Ectodermal cell (in vitro differentiated cells): Measurements from ENCODE around the gene KRT6B.

ENCODE experiments used
- H3K27ac ChIP-seq: 2 replicates; pipeline ENCODE4 v1.7.0; 2013; ENCODE audit warnings: mild to moderate bottlenecking, low read depth, low read length; ENCODE audit not compliant: insufficient read depth, poor library complexity, severe bottlenecking
- H3K27me3 ChIP-seq: 2 replicates; pipeline ENCODE4 v1.7.0; 2013; ENCODE audit warnings: mild to moderate bottlenecking, low read length; ENCODE audit not compliant: insufficient read depth, control insufficient read depth, poor library complexity, severe bottlenecking
- H3K36me3 ChIP-seq: one replicate; pipeline ENCODE4 v1.7.0; 2013; ENCODE audit warnings: low read length; ENCODE audit not compliant: control insufficient read depth, insufficient read depth
- H3K4me1 ChIP-seq: one replicate; pipeline ENCODE4 v1.7.0; 2013; ENCODE audit warnings: low read length; ENCODE audit not compliant: control insufficient read depth, insufficient read depth
- H3K4me3 ChIP-seq: 2 replicates; pipeline ENCODE4 v1.7.0; 2013; ENCODE audit warnings: low read depth, low read length, control low read depth; ENCODE audit not compliant: insufficient read depth
- H3K9me3 ChIP-seq: 2 replicates; pipeline ENCODE4 v1.7.0; 2013; ENCODE audit warnings: mild to moderate bottlenecking, low read length, moderate library complexity; ENCODE audit not compliant: control insufficient read depth
- WGBS, 2 experiments: methylation state at CpG; one replicate each; pipeline ENCODE4 v1.1.7; 2013; ENCODE audit warnings: missing lambda C conversion rate in 2 of 2; 5-methylcytosine and 5-hydroxymethylcytosine counted together

KRT6B gene

GRCh38 chr12:52403561-52403960 lies 48.4 kb downstream of the KRT6B start:
- Histone ChIP-seq H3K27me3 (no peaks in the 10 kb centered on the region), H3K9me3 (no peaks in the 10 kb centered on the region), H3K27ac (no peak overlapping the region), H3K36me3 (no peaks in the 10 kb centered on the region), H3K4me1 (no peaks in the 10 kb centered on the region), H3K4me3 (no peak overlapping the region)
- WGBS, 2 experiments, result 94 to 95% methylated on average over 9 of the region's 9 CpGs

DNA sequence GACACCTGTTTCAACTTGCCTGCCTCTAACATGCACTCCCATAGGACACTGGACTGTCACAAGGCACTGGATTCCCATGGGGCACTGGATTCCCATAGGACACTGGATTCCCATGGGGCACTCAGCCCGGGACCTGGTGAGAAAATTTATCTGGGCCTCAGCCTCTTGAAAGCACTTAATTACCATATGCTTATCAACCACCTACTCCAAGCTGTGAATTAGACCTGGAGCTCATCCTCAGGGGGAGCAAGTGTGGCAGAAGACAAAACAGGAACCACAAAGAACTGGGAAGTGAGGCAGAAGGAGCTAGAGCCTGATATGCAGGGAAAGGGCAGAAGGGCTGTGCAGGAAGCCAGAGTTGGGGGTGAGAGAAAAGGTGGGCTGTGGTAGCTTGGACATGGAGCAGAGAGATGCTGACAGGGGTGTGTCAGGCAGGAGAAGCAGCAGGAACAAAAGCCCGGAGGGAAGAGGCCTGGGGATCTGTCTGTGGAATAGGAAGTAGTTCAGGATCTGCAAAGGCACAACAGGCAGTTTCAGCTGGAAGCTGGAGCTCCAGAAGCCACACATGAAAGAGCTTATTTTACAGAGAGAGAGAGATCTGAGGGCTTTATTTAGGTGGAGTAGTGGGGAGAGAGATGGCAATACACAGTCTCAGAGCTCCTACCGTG lies 48.9 kb downstream of the KRT6B start:
- no peak overlapping the region for H3K4me3 ChIP-seq
- no peaks in the 10 kb centered on the region for H3K36me3 ChIP-seq
- 62 to 74% methylated on average over 3 of the region's 3 CpGs for WGBS, 2 experiments
- no peaks in the 10 kb centered on the region for H3K27me3 ChIP-seq
- no peaks in the 10 kb centered on the region for H3K9me3 ChIP-seq
- no peak overlapping the region for H3K27ac ChIP-seq
- no peaks in the 10 kb centered on the region for H3K4me1 ChIP-seq

- Histone ChIP-seq H3K36me3 (no peaks in the 10 kb centered on the region), H3K4me3 (no peak overlapping the region), H3K4me1 (no peaks in the 10 kb centered on the region), H3K27ac (no peak overlapping the region), H3K9me3 (no peaks in the 10 kb centered on the region), H3K27me3 (no peaks in the 10 kb centered on the region)
- 76 to 94% methylated on average over 2 of the region's 2 CpGs for WGBS, 2 experiments
Measured at GRCh38 chr12:52402377-52402776, 49.6 kb downstream of the KRT6B start.

DNA sequence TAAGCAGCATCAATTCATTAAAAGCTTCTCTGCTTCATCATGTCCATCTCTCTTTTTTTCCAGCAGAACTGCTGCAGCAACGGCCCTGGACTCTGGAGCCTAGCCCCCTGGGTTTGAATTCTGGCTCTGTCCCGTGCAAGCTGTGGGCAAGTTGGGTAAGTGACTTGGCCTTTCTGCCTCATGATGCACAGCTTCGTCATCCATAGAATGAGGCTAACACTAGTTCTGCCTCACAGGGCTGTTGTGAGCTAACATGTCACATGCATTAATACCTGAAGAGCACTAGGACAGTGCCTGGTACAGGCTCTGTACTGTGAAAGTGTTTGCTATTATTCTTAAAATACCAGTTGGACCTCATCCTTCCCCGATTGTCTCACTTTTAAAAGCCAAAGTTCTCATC lies 50.0 kb downstream of the KRT6B start:
- Histone ChIP-seq H3K9me3 (no peaks in the 10 kb centered on the region), H3K4me3 (no peak overlapping the region), H3K27me3 (no peaks in the 10 kb centered on the region), H3K36me3 (no peaks in the 10 kb centered on the region), H3K27ac (no peak overlapping the region), H3K4me1 (no peaks in the 10 kb centered on the region)
- 91 to 93% methylated on average over 4 of the region's 4 CpGs for WGBS, 2 experiments

- Histone ChIP-seq H3K4me3 (no peak overlapping the region), H3K9me3 (no peaks in the 10 kb centered on the region), H3K27ac (no peak overlapping the region), H3K36me3 (no peaks in the 10 kb centered on the region), H3K4me1 (no peaks in the 10 kb centered on the region), H3K27me3 (no peaks in the 10 kb centered on the region)
- 90 to 92% methylated on average over 5 of the region's 5 CpGs for WGBS, 2 experiments
Measured at GRCh38 chr12:52401526-52401925, 50.4 kb downstream of the KRT6B start.

- 92 to 94% methylated on average over 9 of the region's 9 CpGs for WGBS, 2 experiments
- H3K9me3 ChIP-seq, result no peaks in the 10 kb centered on the region
- no peak overlapping the region for H3K4me3 ChIP-seq
- H3K4me1 ChIP-seq, result no peaks in the 10 kb centered on the region
- no peak overlapping the region for H3K27ac ChIP-seq
- no peaks in the 10 kb centered on the region for H3K36me3 ChIP-seq
- H3K27me3 ChIP-seq, result no peaks in the 10 kb centered on the region
Measured at GRCh38 chr12:52400906-52401305, 51.0 kb downstream of the KRT6B start.

DNA sequence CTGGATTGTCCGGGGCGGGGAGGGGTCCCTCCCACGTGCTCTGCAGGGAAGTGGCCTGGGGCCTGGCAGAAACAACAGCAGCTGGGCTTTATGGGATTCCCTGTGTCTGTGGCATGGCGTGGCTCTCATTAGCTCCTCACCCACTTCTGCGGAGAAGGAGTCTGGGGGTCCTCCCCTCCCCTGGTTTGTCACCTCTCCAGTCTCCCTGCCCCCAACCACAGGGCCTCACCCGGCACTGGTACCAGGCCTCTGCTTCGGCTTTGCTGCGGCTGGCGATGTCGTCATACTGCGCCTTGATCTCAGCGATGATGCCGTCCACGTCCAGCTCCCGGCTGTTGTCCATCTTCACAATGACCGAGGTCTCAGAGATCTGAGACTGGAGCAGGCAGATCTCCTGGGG lies 52.2 kb downstream of the KRT6B start:
- 93 to 94% methylated on average over 16 of the region's 16 CpGs for WGBS, 2 experiments
- Histone ChIP-seq H3K4me1 (no peaks in the 10 kb centered on the region), H3K4me3 (no peak overlapping the region), H3K27ac (no peak overlapping the region), H3K9me3 (no peaks in the 10 kb centered on the region), H3K27me3 (no peaks in the 10 kb centered on the region), H3K36me3 (no peaks in the 10 kb centered on the region)

- no peak overlapping the region for H3K27ac ChIP-seq
- no peaks in the 10 kb centered on the region for H3K27me3 ChIP-seq
- H3K9me3 ChIP-seq, result no peaks in the 10 kb centered on the region
- H3K4me3 ChIP-seq, result no peak overlapping the region
- H3K4me1 ChIP-seq, result no peaks in the 10 kb centered on the region
- 94 to 97% methylated on average over 1 of the region's 1 CpG for WGBS, 2 experiments
- H3K36me3 ChIP-seq, result no peaks in the 10 kb centered on the region
Measured at GRCh38 chr12:52398176-52398575, 53.8 kb downstream of the KRT6B start.

- no peaks in the 10 kb centered on the region for H3K36me3 ChIP-seq
- H3K27me3 ChIP-seq, result no peaks in the 10 kb centered on the region
- H3K4me1 ChIP-seq, result no peaks in the 10 kb centered on the region
- no peaks in the 10 kb centered on the region for H3K9me3 ChIP-seq
- no peak overlapping the region for H3K4me3 ChIP-seq
- H3K27ac ChIP-seq, result no peak overlapping the region
- WGBS, 2 experiments, result 91 to 92% methylated on average over 8 of the region's 8 CpGs
Measured at GRCh38 chr12:52396656-52397055, 55.3 kb downstream of the KRT6B start.
